NCI-H446 treated with DMSO at 0.1 percent for 48 hours (cell line): ENCODE measurements around the gene OPCML.

ENCODE experiments used
- DNase-seq: peaks from one replicate; lab custom pipeline; 2025; lab: John Stamatoyannopoulos, UW

Gene OPCML

DNA sequence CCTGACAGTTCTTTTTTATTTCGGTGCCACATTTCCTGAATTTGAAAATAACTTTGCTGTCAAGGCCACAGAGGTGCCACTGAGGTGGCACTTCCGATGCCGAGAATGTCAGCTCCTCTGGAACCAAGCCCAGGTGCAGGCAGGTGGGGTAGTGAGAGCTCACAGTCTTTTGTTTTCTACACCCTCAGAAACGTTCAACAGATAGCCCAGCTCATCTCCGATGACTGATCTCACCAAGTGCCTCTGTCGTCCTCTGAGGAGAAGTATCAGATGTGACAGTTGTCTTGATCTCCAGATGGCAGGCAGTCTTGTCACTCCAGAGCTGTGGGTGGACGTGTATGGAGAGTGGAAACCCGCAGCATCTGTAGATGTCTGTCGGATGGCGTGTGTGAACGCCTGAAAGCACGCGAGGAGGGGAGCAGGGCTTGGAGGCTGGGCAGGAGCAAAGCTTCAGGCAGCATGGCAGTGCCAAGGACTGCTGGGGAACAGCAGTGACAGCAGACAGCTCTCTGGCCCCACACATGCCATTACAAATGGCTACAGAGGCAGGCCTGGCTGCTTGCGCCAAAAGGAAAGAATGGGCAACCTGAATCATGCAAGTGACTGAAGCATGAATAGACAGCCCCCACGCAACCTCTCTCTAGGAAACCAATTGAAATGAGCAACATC lies 877.0 kb downstream of the OPCML start:
- no peak for DNase-seq

DNA sequence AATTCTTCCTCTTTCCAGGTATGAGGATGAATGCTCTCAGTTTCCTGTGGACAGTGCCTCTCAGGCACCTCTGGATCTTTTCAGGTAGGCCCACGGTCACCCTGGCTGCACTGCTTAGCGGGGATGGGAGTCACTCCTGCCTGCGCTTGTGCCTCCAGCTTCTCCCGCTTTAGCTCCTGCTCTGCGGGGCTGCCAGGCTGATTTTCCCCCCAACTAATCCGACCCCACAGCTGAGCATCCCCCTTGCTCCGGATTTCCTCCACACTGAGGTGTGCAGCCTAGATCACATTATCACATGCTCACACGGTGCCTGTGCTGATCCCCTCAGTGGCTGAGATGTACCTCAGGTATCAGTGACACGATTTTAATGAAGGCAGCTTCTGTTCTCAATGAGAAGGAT lies 879.1 kb downstream of the OPCML start:
- DNase-seq = no peak

DNA sequence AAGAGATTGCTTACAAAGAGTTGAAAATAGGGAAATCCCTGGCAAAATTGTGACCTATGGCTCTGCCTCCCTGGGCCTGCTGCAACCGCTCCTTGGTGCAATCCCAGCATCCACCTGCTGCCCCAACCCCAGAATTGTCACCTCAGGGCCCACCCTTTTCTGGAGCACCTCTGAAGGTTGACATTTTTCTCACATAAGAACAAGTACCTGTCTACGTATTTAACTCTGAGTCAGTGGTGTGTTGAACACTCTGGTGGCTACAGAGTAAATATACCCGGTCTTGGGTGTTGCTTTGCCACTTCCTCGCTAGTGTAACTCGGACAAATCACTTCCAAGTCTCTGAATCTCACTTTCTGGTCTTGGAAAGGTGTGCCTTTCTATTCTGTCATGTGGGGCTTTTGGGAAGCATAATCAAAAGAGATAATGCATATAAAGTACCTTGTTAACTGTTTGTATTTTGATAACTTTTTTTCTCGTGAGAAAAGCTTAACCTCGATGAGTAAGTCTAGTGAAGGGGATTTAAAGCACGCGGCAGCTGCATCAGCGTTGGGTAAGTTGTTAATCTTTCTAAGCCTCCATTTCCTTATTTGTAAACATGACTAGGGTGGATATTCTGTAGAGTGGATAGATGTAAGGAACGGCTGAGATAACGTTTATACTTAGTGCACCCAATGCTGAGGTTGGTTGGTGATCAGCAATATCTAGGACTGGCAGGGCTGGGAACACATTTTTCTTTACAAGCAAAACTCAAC lies 881.2 kb downstream of the OPCML start:
- DNase-seq = no peak

DNA sequence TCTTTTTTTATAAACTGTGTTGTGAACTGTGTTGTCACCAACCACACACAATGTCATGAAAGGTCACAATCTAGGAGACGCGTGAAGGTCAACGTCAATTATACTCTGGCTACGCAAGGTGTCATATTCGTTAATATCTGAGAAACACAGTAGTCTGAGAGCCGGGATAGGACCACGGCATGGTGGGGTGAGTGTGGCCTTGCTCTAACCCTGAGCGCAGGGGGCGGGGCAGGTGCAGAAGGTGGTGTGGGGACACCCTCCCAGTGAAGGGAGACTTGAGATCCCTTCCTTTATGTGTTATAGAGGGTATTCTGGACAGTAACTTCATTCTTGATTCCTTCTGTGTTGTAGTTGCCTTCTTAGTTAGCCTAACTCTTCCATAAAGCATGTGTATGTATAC lies 883.0 kb downstream of the OPCML start:
- no peak for DNase-seq

DNA sequence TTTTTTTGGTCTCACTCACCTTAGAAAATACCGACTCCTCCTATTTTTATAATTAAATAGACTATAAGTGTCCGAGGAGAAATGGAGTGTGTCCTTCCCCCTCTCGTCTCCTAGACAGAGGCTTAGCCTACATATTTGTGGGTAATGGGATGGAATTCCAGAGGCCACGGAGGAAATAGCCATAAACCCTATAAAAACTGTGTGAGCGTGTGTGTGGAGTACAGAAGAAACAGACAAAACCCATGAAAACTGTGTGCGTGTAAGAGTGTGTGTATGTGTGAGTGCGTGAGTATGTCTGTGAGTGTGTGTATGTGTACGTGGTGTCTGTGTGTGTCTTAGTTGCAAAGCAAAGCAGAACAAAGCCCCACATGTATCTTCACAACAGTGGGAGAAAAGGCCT lies 883.5 kb downstream of the OPCML start:
- no peak for DNase-seq

DNA sequence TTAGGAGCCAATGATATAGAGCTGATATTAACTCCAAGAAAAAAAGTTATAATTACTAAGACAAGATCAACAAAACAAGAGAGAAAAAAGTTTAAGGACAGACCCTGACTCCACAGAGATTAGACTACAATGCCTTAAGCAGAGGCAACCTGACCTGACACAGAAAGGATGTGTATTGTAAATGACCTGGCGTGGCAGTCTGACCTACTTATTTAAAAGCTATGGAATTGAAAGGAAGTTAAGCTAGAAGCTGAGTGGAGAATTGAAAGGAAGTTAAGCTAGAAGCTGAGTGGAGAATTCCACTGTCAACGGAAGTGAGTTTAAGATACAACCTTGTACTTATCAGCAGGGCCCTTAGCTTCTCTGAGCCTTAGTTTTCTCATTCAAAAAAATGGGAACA lies 885.4 kb downstream of the OPCML start:
- no peak for DNase-seq

DNA sequence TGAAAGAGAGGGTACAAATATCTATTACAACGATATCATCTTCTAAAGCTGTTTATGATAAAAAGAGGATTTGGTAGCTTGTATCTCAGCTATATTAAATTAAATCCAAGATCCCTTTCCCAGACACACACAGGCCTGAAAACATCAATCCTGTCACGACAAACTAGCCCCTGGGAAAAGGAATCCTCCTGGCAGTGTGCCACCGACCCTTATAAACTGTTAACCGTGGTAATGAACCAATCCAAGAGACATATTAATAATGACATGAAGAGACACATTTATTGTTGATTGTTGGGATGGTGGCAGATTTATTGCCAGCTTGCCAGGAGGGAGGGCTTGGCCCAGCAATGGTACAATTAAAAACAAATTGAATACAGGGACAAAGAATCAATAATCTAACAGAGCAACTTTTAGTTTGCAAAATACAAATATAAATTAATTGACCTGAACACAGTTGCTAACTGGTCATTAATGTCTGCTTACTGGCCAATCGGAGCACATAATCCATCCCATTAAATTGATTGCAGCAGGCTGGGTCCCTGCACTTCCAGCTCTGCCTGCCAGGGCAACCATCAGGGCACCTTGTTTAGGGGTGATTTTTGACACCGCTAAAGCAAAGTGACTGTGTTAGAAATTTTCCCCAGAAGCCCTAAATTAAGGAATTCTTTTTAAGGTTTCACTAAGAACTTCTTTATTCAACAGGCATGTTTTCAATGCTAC lies 887.6 kb downstream of the OPCML start:
- DNase-seq = no peak

DNA sequence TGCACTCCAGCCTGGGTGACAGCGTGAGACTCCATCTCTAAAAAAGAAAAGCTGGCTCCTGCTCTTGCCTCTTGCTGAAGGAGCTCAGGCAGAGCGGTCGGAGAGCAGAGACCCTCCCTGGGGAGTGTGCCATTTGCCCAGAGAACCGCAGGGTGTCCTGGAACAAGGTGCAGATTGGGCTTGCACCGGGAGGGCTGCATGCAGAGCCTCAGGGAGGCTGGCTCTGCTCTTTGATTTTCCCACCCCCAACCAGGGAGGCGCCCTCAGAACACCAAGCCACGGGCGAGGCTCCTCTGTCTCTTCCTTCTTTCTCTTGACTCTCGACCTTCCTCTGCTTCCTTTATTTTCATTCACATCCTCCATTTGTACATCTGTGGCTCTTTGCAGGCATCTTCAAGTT lies 889.1 kb downstream of the OPCML start:
- DNase-seq = no peak

DNA sequence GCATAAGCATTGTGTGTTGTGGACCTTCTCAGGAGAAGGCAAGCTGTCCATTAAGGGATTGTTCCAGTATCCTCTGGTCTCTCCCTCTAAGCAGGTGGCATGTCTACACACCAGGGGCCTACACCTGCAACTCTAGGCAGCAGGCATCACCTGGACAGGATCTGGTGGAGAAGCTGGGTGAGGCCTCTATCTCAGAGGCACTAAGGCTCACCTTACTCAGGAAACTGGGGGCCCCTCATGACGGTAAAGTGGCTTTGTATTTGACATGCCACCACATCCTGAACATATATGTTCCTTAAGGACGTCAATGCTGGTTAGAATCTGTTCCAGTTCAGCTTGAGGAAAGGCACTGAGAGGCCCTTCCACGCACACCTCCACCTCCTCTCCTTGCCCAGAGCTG lies 891.3 kb downstream of the OPCML start:
- no peak for DNase-seq

DNA sequence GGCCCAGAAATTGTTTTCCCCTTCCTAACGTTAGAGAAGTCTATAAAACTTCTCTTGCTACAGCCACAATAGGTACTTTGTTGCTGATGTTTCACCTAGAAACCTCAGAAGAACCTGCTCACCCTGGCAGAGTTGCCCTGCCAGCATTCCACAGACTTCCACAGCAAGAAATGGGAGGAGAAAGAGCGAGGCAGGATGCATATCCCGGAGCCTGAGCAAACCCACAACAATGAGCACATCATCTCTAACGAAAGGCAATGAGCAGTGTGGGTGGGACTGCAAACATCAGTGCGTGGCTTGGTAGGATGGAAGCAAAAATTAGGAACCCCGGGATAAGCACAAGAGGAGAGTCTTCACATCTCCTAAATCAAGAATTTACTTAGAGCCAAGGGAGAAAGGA lies 892.3 kb downstream of the OPCML start:
- DNase-seq = no peak

DNA sequence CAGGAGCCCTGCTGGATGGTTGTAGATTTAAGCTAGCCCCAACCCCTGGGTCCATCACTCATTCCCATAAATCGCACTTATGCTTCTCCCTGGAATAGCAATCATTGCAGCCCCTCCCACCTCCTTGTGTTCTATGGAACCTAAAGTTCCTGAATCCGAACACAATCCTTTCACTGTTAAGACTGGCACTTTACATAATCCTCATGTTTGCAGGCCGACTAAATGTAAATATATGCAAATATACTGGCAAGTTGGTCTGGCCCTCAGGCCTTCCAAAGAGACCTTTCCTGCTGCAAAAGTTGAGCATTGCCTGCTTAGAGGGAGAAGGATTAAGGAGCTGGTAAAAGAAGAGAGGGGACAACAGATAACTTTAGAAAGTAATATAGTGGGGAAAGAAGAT lies 892.9 kb downstream of the OPCML start:
- no peak for DNase-seq

DNA sequence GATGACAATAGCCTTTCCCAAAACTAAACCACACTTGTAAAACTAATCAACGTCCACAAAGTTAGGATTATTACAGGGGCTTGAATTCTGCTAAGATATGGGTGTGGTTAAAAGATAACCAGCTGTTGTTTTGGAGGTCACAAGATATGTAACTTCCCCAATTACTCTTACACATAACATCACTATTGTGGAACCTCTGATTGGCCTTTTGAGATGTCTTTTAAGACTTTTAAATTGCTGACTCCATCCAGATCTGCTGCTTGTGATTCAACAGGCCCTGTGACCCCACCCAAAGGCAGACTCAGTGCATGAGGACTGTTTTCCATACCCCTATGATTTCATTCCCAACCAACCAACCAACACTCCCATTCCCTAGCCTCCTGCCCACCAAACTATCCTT lies 893.9 kb downstream of the OPCML start:
- no peak for DNase-seq

DNA sequence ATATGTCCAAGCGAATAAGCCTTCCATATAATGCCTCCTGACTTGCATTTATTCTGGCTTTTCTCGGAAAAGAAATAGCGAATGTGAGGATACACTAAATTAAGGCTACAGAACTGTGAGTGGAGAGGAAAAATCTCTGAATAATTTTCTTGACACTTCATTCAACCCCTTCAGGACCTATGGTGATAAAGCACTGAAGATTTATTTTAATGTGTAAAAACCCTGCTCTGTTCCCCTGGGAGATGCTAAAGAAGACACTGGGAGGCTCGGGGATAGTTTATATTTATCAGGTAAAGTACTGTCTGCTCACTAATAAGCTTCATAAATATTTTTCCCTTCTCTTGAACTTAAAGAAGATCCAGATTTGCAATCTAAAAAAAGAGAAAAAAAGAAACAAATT lies 895.8 kb downstream of the OPCML start:
- no peak for DNase-seq

DNA sequence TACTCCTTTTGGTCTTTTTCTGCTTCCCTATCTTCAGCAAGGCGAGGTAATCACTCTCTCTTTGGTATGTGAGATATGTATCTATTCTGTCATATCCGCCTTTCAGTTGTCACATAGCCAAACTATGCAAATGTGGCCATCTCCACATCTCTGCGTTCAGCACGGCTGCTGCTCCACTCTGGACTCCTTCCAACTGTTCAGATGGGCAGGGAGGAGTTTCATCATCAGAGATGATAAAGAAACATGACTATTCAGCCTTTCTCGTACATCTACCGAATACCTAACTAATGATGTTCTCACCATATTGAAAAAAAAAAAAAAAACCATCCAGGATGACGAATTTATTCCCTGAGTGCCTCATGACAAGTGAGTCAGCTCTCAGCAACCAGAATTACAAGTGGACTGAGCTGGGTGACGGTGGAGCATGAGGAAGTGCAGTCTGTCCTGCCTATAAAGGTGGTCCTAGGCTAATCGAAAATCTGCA lies 899.6 kb downstream of the OPCML start:
- no peak for DNase-seq

DNA sequence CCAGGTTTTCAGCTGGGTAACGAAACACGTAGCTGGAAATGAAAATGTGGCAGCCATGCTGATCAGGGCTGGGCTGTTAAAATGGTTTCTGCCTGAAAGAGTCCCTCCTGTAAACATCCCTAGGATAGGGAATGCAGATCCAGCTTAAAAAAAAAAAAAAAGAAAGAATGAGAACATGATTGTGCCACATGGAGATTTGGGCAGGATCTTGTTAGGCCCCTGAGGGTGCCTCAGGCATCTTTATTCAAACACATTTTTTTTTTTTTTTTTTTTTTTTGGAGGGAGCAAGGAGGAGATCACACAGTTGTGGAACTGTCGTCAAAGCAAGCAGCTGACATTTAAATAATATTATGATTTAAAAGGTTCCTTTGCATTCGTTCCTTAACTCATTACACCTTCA lies 900.3 kb downstream of the OPCML start:
- no peak for DNase-seq

DNA sequence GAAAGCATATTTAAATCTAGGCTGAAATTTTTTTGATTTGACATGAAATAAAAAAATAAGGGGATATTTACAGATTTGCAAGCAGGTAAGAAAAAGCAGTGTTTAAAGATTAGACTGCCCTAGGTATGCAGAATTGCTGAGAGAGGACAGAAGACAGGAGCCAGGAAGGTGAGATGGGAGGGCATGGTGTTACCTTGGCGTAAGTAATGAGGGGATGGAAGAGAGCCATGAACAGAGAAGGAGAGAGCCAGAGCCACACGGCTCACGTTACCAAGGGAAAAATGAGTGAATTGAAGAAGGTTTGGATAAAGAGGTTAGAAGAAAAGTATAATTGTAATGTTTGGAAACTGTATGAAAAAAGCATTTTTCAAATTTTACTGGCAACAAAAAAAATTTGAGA lies 904.3 kb downstream of the OPCML start:
- no peak for DNase-seq

DNA sequence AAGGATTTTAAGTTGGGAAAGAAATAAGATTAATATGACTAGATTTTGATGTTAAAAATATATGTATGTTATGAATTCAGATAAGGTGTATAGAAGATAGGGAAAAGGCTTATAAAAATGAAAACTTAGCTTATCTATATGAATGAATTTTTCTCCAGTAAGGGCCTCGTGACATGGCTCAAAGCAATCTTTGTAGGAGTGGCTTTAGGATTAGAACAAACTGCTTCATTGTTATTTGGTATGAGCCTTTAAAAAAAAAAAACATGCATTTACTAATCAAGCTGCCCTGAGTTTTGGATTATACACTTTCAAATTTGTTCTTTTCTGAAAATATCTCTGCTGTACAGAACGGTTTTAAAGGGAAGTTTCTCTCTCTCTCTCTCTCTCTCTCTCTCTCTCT lies 905.9 kb downstream of the OPCML start:
- DNase-seq = no peak

DNA sequence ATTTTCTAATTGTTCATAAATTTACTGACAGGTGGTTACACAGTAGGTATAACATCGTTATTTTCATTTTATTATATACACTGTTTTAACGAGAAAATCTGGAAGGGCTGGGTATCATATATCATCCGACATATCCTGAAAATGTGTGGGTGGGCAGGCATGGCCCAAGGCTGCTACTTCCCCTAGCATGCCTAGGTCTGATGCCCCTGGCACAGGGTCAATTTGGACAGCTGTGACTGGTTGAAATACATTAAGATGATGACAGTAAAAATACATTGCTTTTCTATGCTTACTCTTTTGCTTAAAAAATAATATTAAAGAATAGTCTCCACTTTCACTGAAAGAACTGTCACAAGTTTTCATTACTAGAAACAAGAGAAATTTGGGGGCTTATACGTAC lies 908.8 kb downstream of the OPCML start:
- DNase-seq = no peak

DNA sequence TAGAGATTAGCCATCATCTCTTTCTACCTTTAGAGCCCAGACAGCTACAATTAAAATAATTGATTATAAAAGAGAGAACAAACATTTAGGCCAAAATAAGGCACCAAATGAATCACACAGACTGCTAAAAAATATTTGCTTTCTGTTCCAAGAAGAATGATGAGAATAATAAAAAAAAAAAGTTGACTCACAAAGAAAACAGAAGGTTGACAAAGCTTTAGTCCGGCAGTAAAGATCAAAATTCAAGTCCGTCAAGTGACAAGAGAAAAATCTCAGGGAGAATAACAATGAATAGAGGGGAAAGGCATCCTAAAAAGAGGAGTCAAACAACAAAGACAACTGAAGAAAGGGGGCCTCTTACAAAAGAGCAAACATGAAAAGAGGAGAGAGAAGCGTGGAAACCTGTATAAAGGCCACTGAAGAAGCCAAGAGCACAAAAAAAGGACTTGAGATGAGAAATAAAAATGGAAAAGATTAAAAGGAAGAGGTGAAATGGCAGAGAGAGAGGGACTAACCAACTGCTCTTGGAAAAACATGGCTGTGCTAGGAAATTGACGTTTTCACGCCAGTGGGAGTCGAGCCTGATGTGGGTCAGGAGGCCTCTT lies 910.2 kb downstream of the OPCML start:
- no peak for DNase-seq

DNA sequence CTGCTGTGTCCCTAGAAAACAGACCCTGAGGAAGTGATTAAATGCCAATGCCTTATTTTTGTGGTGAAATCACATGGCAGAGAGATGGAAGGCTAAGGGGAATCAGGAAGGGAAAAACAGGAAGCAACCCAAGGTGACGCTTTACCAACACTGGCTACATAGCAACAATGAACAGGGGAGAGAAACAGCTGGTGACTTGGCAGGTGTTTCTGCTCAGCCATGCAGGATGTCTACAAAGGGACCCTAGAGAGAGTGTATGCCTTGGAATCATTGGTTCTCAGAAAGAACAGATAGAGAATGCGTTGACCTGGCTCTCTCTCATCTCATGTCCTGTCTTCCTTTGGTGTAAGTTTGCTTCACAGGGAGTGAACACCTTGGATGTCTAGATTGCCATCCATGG lies 911.9 kb downstream of the OPCML start:
- no peak for DNase-seq

DNA sequence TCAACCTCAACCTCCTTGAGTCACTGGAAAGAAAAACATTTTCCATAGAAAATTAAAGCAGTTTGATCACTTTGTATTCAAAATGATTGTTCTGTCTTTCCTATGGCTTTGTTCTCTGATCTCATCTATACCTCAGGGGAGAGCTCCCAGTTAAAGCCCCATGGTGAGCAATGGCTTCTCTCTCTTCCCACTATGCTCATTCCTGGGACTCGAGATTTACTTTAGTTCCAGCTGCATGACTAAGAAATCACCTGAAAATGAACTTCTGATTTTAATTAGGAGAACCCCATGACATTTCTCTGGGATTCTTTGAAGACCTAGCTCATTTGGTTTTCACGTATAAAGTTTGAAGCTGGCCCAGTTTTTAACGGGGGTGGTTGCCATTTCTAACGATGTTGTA lies 921.5 kb downstream of the OPCML start:
- no peak for DNase-seq

DNA sequence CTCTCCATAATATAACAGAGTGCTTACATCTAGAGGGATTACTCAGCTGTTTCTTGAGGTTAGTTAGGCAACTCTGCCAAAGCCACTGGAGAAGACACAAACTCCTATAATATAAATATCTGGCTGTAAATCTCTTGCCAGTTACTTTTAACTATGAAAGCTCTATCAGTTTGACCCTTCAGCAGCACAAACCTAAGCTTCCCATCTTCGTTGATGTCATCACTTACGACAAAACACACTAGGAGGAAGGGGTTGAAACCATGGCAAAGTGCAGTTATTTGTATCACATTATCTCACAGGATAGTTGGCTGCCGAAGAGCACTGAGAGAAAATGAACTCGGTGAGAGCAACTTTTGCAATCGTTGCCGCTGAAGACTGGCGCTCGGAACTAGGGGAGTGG lies 922.1 kb downstream of the OPCML start:
- DNase-seq = no peak

DNA sequence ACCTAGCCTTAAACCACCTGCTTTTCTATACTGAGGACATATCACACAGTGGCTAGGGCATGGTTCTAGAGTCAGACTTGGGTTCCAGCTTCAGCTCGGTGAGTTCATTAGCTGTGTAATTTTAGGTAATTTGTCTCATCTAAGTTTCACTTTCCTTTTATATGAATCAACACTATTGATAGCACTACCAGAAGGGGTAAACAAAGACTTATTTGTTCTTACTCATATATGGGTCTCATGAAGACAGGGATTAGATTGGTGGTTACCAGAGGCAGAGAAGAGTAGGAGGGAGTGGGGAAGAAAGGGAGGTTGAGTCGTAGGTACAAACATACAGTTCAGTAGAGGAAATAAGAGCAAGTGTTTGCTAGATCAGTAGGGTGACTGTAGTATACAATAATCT lies 924.7 kb downstream of the OPCML start:
- DNase-seq = no peak
